GM19452 (cell line): ENCODE measurements around the gene ZNF491.
"Not testable (repeated sequence)": the region's sequence is repeated elsewhere in the genome, so short reads cannot be mapped to it uniquely, and the experiment has no call there.

Experiments used
- ATAC-seq: cut with Tn5 transposase; IDR thresholded peaks from one replicate; pipeline ENCODE4 v1.9.1; 2021; ENCODE audit not compliant: unreplicated experiment

Gene ZNF491

DNA sequence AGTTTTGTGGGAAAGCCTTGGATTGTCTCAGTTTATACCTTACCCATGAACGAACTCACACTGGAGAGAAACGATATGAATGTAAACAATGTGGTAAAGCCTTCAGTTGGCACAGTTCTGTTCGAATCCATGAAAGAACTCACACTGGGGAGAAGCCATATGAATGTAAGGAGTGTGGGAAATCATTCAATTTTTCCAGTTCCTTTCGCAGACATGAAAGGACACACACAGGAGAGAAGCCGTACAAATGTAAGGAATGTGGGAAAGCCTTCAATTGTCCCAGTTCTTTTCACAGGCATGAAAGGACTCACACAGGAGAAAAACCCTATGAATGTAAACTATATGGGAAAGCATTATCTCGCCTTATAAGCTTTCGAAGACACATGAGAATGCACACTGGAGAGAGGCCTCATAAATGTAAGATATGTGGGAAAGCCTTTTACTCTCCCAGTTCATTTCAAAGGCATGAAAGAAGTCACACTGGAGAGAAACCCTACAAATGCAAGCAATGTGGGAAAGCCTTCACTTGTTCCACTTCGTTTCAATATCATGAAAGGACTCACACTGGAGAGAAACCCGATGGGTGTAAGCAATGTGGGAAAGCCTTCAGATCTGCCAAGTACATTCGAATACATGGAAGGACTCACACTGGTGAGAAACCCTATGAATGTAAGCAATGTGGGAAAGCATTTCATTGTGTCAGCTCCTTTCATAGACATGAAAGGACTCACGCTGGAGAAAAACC is 8.2 kb downstream of the ZNF491 start:
- no peak for ATAC-seq

DNA sequence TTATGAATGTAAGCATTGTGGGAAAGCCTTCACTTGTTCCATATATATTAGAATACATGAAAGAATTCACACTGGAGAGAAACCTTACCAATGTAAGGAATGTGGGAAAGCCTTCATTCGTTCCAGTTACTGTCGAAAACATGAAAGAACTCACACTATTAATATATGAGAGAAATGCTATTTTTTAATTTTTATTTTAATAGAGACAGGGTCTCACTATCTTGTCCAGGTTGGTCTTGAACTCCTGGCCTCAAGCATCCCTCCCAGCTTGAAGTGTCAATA is 8.7 kb downstream of the ZNF491 start:
- ATAC-seq: no peak

DNA sequence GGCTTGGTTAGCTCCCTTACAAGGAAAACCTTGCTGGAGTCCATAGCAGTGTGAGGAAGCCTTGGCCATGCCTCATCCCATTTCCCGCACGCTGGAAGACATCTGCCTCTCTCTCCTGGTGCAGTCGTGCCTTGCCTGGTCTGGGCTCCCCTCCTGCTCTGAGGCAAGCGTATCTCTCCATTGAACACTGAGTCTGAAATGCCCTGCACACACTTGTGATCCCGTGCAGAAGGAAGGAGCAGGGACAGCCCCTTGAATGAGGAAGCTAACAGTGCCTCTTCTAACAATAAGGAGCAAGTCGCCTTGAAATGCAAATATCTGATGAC is 15.3 kb downstream of the ZNF491 start:
- ATAC-seq: no peak

DNA sequence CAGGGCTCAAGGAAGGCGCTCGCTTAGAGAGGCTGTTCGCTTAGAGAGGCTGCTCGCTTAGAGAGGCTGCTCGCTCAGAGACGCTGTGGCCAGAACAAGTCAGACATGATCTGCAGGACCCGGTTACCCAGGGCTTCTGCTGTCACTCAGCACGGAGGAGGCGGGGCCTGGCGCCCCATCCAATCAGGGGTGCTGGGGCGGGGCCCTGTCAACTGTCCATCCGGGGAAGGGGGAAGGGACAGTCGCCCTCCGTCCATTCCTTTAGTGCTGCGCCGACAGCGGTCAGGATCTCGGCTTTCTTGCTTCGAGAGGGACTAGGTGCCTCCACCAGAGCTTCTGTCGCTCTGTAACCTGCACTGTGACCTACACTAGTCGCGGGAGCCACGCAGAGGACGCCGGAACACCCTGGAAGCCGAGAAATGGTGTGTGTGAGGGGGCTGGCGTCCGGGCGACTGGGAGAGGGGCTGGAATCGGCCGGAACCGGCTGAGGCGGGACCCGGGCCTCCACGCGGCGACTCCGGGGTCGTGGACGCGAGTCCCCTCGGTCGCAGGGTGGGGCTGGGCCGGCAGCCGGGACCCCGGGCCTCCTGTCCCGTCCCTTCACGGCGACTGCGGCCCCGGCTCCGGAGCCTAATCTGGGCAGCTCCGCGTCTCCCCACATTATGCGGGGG is 15.8 kb downstream of the ZNF491 start, which contains the start of gene ZNF440:
Gene ZNF440, plus strand, starts transcription at position 245 of the 671 bp plus-strand sequence. Its CDS starts 175 bp downstream, at position 420.
- peak; percentile 100 for ATAC-seq

DNA sequence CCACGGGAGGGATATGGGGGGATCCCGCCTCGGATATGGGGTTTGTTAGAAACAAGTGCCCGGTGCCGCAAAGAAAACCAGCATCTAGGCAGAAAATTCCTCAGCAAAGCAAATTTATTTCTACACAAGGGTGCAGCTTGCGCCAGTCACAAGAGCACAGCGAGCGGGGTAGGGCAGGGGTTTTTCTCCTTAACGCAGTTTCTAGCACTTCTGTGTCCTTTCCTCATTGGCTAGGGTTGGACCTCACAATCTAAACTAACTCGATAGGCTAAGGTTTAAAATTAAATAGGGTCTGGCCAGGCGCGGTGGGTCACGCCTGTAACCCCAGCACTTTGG is 16.3 kb downstream of the ZNF491 start:
- no peak for ATAC-seq

DNA sequence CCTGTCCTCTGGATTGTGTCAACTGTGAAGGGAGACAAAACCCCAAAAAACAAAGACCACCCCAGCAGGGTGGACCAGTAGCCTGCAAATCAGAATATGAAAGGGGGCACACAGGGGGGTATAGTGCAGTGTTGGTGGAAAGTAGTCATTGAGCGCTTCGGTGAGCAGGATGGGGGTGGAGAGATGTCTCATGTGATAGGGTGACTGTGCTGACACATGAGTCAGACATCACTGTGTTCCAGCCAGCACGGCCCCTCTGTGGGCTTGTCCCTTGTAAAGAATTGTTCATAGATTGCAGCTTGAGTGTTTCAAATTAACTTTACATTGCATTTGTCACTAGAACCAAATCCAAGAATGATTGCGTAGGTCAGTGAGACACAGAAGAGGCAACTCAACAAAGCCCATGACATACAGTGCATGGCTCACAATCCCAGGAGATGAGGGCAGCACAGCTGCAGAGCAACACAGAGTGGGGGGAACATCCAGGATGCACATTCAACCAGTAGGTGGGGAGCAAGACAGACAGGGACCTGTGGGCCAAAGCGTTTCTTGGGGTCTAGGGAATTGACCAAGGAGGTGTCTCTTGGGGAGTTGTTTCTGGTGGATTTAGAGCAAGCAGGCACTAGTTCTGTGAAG is 23.3 kb downstream of the ZNF491 start:
- no peak for ATAC-seq

DNA sequence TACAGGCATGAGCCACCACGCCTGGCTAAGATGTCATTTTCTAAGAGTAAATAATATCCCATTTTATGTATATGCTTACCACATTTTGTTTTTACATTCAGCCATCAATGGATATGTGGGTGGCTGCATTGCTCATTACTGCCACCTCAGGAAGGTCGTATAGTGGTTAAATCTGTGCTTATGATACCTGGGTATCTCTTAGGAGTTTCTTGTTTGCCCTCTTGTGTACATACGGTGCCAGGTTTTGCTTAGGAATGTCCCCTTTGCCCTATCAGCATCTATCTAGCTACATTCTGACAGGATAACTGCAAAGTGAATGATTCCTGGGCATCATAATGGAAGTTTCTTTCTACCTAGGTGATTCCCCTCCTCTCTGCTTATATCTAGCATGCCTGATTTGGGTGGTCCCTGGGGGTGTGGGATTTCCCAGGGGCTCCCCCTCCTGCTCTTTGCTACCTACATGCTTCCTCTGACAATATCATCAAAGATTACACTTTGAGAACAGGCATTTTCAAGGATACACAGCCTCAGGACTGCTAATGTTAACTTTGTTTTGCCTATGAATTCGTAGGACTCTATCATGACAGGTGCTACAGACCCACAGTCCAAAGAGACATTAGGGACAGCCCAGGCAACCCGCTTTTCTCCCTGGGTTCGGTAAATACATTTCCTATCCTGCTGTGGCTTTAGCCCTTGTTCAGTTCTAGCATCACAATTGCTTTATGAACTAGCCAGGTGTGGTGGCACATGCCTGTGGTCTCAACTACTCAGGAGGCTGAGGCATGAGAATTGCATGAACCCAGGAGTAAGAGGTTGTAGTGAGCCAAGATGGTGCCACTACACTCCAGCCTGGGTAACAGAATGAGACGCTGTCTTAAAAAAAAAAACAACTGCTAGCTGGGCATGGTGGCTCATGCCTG is 30.9 kb downstream of the ZNF491 start:
- not testable (repeated sequence) for ATAC-seq

DNA sequence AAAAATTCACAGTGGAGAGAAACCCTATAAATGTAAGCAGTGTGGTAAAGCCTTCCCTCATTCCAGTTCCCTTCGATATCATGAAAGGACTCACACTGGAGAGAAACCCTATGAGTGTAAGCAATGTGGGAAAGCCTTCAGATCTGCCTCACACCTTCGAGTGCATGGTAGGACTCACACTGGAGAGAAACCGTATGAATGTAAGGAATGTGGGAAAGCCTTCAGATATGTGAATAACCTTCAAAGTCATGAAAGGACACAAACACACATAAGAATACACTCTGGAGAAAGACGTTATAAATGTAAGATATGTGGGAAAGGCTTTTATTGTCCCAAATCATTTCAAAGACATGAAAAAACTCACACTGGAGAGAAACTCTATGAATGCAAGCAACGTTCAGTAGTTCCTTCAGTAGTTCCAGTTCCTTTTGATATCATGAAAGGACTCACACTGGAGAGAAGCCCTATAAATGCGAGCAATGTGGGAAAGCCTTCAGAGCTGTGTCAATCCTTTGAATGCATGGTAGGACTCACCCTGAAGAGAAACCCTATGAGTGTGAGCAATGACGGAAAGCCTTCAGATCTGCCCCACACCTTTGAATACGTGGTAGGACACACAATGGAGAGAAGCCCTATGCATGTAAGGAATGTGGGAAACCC is 34.1 kb downstream of the ZNF491 start:
- ATAC-seq: no peak

DNA sequence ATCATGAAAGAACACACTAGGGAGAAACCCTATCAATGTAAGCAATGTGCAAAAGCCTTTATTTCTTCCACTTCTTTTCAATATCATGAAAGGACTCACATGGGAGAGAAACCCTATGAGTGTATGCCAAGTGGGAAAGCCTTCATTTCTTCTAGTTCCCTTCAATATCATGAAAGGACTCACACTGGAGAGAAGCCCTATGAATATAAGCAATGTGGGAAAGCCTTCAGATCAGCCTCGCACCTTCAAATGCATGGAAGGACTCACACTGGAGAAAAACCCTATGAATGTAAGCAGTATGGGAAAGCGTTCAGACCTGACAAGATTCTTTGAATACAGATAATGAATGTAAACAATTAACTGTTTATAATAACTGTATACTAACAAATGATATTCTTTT is 35.2 kb downstream of the ZNF491 start:
- no peak for ATAC-seq

DNA sequence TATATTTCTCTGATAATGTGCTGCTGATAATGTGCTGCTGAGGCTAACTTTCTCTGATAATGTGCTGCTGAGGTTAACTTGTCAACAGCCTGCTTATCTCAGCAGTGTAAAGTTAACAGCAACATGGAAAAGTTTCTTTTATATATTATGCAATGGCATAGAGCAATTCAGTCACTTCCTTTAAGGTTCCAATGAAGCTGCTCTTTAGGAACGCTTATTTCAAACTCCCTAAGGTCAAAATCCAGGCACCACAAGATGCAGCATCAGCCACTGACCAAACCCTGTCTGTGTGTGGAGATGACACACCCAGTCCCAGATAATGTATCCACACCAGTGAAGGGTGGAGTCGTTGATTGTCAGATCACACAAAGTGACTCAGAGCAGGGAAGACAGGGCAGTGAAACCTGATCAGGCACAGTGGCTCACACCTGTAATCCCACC is 37.3 kb downstream of the ZNF491 start:
- ATAC-seq: not testable (repeated sequence)

DNA sequence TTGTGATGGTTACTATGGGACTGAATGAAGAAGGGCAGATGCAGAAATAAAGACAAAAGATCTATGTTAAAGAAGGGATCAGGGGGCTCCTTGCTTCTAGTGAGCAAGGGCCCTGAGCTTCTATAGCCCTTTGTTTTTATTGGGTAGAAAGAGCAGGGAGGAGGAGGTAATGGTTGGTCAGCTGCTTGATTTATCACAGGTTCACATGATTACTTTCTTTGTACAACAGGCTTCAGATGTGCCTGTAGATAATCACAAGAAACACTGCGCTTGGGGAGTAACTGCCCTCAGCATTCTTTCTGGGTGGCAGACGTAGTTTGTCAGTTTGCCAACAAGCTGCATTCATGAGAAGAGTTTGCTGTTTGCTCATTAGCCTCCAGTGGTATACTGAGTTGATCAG is 45.4 kb downstream of the ZNF491 start:
- ATAC-seq: no peak

DNA sequence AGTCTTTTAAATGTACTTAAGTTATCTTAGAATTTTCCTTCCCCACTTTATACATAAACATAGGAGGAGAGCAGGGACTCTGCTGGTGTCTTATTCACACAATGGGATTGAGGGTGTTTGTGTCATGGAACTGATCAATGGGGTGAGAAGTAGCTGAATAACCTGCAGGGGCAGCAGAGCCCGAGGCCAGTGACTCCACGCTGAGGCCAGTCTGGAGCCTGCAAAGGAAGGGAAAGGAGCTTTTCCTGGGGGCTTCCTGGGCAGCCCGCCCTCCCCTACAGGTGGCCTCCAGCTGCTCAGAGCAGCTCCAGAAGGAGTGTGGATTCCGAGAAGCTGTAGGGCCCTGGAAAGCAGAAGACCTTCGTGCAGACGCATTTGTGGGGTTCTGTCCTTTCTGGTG is 49.3 kb downstream of the ZNF491 start:
- ATAC-seq: not testable (repeated sequence)

DNA sequence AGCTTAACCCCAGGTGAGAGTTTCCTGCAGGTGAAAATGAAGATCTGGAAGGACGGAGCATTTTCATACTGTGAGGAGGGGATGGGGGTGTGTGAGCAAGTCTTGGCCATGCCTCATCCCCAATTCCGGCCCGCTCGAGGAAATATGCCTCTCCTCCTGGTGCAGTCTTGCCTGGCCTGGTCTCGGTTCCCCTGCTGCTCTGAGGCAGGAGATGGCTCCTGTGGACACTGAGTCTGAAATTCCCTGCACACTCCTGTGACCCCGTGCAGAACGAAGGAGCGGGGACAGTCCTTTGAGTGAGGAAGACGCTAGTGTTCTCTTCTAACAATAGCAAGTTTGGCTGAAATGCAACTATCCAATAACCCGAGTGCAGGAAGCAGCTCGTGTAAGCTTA is 49.9 kb downstream of the ZNF491 start:
- ATAC-seq: no peak

DNA sequence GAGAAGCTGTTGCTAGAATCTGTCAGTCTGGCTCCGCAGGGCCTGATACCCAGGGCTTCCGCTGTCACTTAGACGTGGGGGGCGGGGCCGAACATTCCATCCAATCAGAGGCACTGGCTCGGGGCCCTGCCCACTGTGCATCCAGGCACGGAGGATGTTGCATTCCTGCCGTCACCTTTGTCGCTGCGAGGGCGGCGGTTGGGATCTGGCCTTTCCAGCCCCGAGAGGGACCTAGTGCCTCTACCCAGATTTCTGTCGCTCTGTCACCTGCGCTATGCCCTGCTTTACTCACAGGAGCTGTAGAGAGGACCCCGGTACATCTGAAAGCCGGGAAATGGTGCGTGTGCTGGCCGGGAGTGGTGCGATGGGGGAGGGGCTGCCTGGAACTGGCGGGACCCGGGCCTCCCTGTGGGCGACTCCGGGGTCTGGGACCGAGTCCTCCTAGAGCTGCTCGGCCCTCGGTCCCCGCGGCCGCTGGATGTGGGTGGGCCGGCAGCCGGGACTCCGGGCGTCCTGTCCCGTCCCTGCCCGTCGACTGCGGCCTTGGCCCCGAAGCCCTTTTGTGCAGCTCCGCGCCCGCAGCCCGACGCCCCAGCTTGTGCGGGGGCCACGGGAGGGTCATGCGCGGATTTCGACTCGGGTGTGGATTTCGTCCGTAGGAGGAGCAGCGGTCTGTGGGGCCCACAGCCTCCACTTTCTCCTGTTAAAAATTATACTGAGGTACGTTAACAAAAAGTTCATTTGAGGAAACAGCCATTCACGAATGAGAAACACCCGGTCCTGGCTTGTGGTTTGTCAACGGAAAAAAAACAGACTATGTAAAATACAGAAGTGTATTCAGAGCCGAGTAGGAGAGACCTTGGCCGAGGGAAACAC is 50.5 kb downstream of the ZNF491 start, which contains the start of gene ZNF439:
Gene ZNF439, plus strand, starts transcription at position 133 of the 876 bp plus-strand sequence. Its CDS starts 142 bp downstream, at position 275.
- ATAC-seq: no peak

DNA sequence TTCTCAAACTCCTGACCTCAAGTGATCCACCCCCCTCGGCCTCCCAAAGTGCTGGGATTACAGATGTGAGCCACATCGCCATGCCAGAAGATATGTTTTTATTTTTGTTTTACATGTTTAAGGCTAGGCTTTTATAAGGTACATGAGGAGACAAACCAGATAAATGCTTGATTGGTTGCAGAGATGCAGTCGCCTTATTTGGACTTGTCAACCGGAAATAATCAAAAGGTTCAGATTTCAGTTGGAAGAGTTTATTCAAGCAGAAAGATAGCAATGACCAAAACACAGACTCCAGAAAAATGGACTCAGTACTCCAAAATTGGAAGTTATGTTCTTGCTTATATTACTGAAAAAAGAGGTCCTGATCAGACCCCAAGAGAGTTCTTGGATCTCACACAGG is 52.0 kb downstream of the ZNF491 start:
- ATAC-seq: not testable (repeated sequence)

DNA sequence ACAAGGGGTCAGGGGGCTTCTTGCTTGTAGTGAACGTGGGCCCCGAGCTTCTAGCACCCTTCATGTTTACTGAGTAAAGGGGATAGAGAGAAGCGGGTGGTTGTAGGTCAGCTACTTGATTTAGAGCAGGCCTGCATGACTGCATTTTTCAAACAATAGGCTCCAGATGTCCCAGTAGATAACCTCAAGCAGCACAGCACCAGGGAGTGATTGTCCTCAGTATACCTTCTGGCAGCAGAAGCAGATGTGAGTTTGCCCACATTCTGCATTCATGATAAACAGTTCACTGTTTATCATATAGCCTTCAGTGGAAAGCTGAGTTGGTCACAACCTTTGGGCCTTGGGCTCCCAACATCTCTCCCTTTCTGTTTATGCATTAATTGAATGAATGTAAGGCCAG is 55.0 kb downstream of the ZNF491 start:
- ATAC-seq: no peak

DNA sequence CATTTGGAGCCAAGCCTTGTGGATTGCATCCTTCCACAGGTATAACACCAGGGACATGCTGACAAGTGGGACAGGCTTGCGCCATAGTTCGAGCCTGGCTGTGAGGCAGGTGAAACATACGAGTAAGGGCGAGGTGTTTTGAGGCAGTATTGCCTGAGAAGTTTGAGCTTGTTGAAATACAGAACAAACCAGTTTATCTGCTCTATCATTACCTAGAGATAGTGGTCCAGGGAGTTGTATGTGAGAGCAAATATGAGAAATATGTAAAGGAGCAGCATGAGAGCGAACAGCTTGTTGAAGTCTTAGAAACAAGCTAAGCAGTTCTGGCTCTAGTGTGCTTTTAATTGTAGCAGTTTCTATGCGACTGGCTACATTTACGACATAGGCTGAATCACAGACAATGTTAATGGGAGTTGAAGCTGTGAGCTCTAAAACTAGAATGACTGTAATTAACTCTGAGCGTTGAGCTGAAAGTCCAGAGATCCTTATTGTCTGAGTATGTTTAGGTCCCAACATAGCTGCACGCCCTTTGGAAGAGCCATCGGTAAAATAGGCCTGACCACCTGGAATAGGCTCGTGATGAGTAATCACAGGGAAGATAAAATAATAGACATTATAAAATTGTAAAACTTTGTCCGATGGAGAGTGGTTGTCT is 58.4 kb downstream of the ZNF491 start:
- ATAC-seq: no peak
